Neural crest cell (in vitro differentiated cells): ENCODE measurements around the gene PLSCR3. TPM values are rescaled to one million over a fixed set of nuclear protein-coding genes. Genes with fewer than 3 reads are reported as not detected.
A peak's percentile ranks its signal among the peaks of the same experiment; 100 is the strongest.

Experiments
- DNase-seq: peaks from one replicate; pipeline ENCODE4 v3.0.0; 2021; ENCODE audit warnings: low read depth, mixed read lengths, low spot score
- H3K27ac Mint-ChIP-seq: one replicate; pipeline ENCODE4 v1.8.0; 2021; ENCODE audit warnings: mild to moderate bottlenecking, mixed read lengths; ENCODE audit not compliant: unreplicated experiment
- H3K27me3 Mint-ChIP-seq: 2 replicates; pipeline ENCODE4 v1.8.0; 2021; ENCODE audit warnings: low read depth, mild to moderate bottlenecking, mixed read lengths
- H3K36me3 Mint-ChIP-seq: 2 replicates; pipeline ENCODE4 v1.8.0; 2021; ENCODE audit warnings: low read depth, mild to moderate bottlenecking, mixed read lengths
- H3K4me1 Mint-ChIP-seq: 2 replicates; pipeline ENCODE4 v1.8.0; 2021; ENCODE audit warnings: mixed read lengths
- H3K4me3 Mint-ChIP-seq: one replicate; pipeline ENCODE4 v1.8.0; 2021; ENCODE audit warnings: mild to moderate bottlenecking, mixed read lengths
- H3K9me3 Mint-ChIP-seq: 2 replicates; pipeline ENCODE4 v1.8.0; 2021; ENCODE audit warnings: mixed read lengths
- total RNA-seq: library from RNA; stranded (reverse); gene quantifications from 2 replicates; pipeline ENCODE4 v1.2.1, GENCODE V29; 2021
- TF ChIP-seq, protein P1 (sequence below): fragments of 200-600 bp; sonication (generic); conservative IDR thresholded peaks from 2 replicates; pipeline ENCODE4 v1.5.0; 2021; ENCODE audit warnings: antibody characterized with exemption, mild to moderate bottlenecking

PLSCR3 gene
- total RNA-seq, 1 donor from 2014 or later, result 25.7 TPM

DNA sequence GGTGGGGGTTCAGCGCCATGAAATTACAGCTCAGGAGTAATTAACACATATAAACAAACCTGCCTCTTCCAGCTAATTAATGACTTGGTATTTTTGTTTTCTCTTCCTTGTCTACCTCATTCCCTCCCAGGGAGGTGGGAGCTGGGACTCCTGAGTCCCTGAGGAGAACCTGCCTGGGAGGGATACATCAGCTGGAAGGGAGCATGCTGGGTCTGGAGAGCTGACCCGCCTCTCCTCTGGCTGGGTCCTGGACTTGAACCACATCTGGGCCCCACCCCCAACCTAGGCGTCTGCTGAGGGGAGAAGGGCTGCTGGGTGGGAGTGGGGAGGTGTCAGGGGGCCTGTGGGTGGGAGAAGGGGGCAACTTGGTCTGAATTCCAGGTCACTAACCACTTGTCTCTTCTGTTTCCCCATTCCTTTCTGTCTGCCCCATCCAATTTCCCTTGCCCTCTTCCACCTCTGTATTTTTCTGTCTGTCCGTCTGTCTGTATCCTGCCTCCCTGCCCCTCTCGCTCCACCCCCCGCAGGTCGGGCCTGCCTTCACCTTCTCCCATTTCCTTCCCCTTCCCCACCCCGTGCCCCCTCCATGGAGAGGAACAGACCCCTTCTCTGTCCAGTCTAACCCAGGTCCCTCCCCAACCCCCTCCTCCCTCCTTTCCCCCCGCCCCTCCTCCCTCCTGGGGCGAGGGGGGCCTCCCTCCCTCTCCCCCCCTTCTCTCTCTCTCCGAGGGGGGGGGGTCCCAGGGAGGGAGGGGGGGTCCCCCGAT lies 13.3 kb upstream of the PLSCR3 start, which contains the start of gene NLGN2:
NLGN2 (plus strand) TSS at position 361 of the 767 bp plus-strand sequence. CDS start 411 bp downstream, outside the sequence.
- Mint-ChIP-seq H3K27me3 (no peaks in the 10 kb centered on the region), H3K27ac (peak within 1 kb of the TSS; percentile 67), H3K4me1 (peaks cover 40% of the 10 kb centered on the region), H3K4me3 (peak within 1 kb of the TSS; percentile 74), H3K36me3 (peaks cover 14% of the 10 kb centered on the region), H3K9me3 (no peaks in the 10 kb centered on the region)
- no peak for DNase-seq
- TF ChIP-seq, protein P1, sequence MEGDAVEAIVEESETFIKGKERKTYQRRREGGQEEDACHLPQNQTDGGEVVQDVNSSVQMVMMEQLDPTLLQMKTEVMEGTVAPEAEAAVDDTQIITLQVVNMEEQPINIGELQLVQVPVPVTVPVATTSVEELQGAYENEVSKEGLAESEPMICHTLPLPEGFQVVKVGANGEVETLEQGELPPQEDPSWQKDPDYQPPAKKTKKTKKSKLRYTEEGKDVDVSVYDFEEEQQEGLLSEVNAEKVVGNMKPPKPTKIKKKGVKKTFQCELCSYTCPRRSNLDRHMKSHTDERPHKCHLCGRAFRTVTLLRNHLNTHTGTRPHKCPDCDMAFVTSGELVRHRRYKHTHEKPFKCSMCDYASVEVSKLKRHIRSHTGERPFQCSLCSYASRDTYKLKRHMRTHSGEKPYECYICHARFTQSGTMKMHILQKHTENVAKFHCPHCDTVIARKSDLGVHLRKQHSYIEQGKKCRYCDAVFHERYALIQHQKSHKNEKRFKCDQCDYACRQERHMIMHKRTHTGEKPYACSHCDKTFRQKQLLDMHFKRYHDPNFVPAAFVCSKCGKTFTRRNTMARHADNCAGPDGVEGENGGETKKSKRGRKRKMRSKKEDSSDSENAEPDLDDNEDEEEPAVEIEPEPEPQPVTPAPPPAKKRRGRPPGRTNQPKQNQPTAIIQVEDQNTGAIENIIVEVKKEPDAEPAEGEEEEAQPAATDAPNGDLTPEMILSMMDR, result no peak

DNA sequence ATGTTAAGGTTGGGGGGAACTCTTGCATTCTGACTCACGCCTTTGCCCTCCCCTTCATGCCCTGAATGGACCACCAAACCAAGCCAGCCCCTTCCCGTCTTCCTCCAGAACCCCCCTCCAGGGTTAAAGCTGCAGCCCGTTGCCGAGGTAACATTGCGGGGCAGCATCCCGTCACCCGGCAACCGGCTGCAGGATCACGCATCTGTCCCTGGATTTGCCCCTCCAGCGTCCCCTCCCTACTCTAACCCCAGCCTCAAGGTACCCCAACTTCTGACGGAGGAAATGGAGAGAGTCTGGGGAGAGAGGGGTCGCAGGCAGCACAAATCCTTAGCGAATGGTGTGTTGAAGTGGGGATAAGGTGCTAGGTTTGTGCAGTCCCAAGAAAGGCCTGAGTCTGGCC lies 12.8 kb upstream of the PLSCR3 start:
- Mint-ChIP-seq H3K27ac (peak overlapping the region; percentile 67), H3K4me1 (peaks cover 34% of the 10 kb centered on the region), H3K4me3 (peak overlapping the region; percentile 74), H3K9me3 (no peaks in the 10 kb centered on the region), H3K27me3 (no peaks in the 10 kb centered on the region), H3K36me3 (peaks cover 14% of the 10 kb centered on the region)
- no peak for DNase-seq
- TF ChIP-seq, protein P1, result no peak

DNA sequence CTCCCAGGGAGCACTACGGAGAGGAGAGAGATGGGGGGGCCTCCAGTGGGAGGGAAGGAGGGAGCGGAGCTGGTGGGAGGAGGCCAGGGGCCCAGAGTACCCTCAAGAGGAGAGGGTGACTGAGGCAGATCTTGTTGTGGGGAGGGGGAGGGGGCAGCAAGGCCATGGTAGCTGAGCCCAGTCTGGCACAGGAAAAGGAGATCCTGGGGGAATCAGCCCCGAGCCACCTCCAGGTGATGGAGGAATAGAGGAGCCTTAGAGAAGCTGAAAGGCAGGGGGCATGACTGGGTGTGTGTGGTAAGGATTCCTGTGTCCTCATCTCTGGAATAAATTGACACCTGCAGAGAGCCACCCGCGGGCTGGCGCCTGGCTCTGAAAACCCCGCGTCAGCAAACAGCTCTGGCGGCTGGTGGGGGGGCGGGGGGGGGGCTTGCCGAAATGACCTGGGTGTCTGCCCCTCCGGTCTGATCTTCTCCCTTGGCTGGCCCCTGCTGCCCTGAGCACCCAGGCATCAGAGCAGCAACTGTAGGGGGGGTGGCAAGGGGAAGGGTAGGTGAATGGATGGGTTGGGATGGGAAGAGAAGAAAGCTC lies 12.0 kb upstream of the PLSCR3 start:
- H3K9me3 Mint-ChIP-seq, result no peaks in the 10 kb centered on the region
- TF ChIP-seq, protein P1, result no peak
- DNase-seq, result no peak
- no peak overlapping the region for H3K27ac Mint-ChIP-seq
- no peaks in the 10 kb centered on the region for H3K27me3 Mint-ChIP-seq
- H3K36me3 Mint-ChIP-seq, result peaks cover 17% of the 10 kb centered on the region
- peak overlapping the region; percentile 94 for H3K4me3 Mint-ChIP-seq
- peaks cover 38% of the 10 kb centered on the region for H3K4me1 Mint-ChIP-seq

DNA sequence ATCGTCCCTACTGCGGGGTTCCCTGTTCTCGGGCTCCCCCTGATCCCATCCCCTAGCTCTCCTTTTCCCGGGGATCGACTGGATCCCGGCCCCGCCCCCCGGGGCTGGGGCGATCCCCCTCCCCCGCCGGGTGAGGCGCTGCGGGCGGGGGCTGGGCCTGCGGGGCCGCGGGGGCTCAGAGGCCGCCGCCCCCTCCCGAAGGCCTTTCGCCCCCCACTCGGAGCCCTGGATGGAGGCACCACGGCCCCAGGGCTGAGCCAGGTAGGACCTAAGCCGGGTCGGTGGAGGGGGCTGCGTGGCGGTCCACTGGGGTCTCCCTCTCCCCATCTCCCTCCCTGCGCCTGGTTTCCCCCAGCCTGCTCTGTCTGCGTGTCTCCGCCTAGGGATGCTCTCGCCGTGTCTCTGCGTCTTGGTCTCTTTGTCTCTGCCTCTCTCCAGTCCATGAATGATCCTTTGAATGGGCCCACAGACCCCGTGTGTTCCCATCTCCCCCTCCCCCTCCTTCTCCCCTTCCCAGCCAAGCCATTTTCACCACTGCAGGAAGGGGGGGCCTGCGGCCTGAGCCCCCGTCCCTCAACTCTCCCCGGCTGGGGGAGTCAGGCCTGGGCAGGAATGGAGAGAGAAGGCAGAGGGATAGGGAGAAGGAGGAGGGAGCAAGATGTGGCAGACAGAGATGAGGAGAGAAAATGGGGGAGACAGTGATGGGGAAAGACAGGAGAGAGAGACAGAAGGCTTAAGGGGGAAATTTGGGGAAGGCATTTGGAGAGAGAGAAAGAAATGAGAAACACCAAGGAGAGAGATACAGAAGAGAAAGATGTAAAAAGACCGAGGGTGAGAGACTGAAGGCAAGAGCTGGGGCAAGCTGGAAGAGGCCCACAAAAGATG lies 11.3 kb upstream of the PLSCR3 start:
- peaks cover 38% of the 10 kb centered on the region for H3K4me1 Mint-ChIP-seq
- TF ChIP-seq, protein P1, result no peak
- H3K9me3 Mint-ChIP-seq, result no peaks in the 10 kb centered on the region
- DNase-seq, result peak; percentile 16
- peak overlapping the region; percentile 94 for H3K4me3 Mint-ChIP-seq
- peak overlapping the region; percentile 96 for H3K27ac Mint-ChIP-seq
- H3K36me3 Mint-ChIP-seq, result peaks cover 17% of the 10 kb centered on the region
- H3K27me3 Mint-ChIP-seq, result no peaks in the 10 kb centered on the region

DNA sequence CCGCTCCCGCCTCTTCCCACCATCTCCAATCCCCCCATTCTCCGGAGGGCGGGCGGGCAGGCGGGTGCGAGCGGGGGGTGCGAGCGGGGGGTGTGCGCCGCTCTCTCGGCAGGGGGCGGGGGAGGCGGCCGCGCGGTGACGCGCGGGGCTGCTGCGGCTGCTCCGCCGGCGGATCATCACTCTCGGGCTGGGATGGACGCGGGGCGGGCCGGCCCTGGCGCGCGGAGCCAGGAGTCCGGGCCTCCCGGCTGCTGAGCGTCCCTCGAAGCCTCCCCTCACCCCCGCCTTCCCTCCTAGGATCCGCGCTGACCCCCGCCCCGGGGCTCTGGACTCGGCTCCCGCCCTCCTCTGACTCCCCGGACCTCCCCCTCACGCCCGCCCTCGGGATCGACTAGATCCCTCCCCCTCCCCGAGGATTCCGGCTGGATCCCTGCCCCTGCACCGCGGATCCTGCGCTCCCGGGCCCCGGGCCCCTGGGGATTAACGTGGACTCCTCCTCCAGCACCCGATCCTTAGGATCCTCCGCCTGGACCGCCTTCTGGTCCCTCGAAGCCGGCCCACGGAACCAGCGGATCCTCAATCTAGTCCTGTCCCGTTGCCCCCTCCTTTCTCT lies 10.5 kb upstream of the PLSCR3 start:
- TF ChIP-seq, protein P1, result peak; percentile 12
- H3K36me3 Mint-ChIP-seq, result peaks cover 11% of the 10 kb centered on the region
- DNase-seq, result no peak
- H3K9me3 Mint-ChIP-seq, result no peaks in the 10 kb centered on the region
- H3K27me3 Mint-ChIP-seq, result no peaks in the 10 kb centered on the region
- peak overlapping the region; percentile 91 for H3K27ac Mint-ChIP-seq
- peak overlapping the region; percentile 97 for H3K4me3 Mint-ChIP-seq
- peaks cover 39% of the 10 kb centered on the region for H3K4me1 Mint-ChIP-seq
